Amygdala (tissue), 56 donors: ENCODE data around the gene UBAC2.
A peak's percentile ranks its signal among the peaks of the same experiment; 100 is the strongest.

ENCODE experiments used
- DNase-seq, 56 donors: peaks; one replicate each; lab custom pipeline; 2025; lab: John Stamatoyannopoulos, UW

UBAC2 gene

DNA sequence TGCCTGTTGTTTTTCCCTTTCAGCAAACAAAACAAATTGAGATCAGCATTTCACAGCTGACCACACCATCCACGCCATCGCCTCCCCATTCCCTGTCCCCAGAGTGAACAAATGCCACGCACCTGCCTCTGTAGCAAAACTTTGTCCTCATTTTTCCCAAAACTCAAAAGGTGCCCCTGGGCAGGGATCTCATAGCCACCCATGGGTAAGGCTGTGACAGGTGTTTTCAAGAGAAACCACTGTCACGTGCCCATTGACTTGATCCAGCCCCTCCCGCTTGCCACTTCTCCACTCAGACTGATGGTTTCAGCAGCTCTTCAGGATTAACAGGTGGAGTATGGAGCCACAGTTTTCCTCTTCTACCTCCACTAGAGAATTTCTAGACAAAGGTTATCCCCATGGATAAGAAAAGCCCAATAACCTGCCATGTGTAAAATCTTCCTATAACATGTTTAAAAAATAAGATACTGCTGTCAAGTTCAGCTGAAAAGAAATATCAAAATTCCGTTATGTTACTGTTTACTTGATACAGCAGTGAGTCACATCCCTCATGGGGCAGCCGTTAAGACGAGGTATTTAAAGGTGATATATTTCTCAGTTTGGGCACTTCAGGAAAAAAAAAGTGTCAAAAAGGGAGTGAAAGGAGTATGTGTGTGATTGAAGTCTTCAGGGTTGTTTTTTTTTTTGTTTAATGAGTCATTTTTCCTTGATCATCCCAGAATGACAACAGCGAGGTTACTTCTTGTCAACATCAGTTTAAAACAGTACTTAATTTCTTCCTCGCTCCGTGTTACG is 170.0 kb downstream of the UBAC2 start:
- DNase-seq: no peak

DNA sequence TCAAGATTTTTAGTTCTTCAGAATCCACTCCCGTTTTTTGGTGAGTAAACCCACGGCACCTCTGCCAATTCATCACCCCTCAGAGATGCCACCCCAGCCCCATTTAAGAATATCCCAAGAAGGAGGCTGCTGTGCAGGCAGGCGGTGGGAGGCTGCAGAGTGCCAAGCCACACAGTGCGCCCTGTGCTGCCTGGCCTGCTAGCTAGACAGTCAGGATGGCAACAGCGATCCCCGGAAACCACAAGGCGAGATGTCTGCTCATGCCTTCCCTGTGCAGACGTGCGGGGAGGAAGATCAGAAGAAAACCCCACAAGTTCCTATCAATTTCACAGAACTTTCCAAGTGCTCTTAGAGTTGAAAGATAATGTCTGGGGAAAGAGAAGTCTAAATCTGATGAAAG is 171.3 kb downstream of the UBAC2 start:
- DNase-seq: peak in 21 of 56 donors; percentile 9 to 59 (median 25)

DNA sequence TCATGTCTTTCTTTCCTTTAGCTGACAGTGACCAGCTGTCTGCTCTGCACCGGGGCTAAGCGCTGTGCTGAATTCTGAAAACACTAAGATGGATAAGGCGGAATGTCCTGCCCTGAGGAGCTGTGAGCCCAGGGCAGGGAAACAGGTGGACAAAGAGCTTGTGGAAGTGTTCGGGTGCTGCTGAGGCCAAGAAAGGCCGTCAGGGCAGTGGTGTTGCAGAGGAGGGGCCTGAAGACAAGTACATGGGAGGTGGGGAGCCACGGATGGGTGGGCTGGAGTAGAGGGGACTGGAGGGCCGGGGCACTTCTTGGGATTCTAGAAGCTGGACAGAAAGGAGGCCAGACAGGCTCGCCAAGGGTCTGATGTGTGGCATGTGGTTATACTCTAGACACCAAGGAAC is 172.8 kb downstream of the UBAC2 start:
- DNase-seq: no peak

DNA sequence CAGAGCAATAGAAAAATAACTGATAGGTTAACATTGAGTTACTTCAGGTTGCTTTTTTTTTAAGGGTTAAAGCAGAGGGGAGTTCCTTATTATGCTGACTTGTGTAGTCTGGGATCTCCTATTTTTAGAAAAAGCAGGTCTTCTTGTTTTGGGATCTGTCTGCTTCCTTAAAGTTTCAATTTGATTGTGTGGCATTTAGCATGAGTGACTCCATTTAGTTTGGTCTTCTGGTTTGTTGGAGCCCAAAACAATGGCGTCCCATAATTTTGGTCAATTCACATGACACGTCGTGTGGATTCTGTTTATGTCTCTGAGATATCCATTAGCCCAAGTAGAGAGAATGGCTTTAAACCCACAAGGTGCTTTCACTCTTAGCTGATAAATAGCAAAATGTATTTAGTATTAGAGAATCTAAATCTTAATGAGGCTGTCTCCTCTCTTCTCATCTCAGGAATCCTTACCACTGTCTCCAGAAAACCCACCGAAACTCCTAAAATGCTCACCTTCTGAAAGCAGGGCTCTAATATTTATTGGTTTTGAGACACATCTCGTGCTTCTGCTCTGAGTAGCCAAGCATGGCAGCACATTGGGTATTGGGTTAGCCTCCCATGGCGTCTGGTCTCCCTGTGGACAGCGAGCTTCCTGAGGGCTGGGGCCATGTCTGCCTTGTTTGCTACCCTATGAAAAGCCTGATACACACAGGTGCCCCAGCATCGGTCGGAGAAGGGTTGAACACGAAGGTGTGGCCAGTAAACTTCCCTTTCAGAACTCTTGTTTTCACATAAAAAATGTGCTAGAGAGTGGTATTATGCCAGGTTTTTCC is 173.7 kb downstream of the UBAC2 start:
- DNase-seq: no peak

DNA sequence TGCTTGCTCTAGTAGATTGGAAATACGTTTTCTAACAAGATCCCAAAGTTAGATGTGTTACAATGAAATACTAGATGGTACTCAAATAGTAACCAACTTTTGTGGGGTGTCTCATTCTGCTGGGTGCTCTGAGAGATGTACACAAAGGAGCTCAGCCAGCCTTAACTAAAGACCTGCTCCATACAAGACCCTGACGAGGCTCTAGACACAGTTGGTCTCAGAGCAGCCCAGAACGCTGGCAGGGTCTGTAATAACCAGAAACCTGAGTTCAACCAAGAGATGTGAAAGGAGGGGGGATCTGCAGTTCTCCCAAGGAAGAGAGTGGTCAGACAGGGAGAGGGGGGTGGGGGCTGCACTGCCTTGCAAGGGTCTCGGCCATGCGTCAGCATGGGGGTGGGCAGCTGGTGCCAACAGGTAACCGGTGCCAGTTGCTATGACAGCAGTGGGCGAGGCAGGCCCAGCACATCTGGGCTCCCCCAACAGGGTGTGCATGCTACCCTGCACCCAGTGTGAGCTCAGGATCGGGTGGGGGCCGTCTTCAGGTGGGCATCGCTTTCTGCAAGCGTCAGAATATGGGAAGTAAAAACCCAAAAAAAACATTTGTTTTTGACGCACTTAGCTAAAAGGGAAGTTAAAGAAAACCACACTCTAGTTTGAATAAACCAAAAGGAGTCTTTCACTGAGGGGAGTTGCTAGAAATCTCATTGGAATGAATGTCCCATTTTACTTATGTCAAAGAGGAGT is 174.5 kb downstream of the UBAC2 start:
- DNase-seq: no peak

DNA sequence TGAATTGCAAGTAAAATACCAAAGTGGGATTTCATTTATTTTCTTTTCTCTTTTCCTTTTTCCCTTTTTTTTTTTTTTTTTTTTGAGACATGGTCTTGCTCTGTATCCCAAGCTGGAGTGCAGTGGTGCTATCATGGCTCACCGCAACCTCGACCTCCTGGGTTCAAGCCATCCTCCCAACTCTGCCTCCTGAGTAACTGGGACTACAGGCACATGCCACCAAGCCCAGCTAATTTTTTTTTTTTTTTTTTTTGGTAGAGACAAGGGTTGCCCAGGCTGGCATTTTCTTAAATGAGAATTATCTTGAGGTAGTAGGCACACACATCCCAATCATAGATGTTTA is 175.1 kb downstream of the UBAC2 start:
- DNase-seq: no peak

DNA sequence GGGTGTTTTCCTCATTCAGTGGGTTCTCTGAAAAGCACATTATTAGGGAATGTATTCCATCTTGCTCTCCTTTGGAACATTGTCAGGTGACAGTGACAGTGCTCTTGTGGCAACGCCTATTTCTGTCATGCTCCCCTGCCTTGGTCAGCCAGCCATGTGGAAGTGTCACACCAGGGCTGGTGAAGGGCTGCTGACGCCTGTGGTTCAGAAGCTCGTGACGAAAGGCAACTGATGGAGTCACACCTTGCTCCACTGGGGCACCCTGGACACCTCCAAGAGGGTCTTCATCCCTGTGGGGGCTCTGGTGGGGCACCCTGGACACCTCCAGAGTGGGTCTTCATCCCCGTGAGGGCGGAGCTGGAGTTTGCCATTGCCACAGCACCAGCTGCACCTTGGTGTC is 175.5 kb downstream of the UBAC2 start:
- DNase-seq: peak in 1 of 56 donors; percentile 25

DNA sequence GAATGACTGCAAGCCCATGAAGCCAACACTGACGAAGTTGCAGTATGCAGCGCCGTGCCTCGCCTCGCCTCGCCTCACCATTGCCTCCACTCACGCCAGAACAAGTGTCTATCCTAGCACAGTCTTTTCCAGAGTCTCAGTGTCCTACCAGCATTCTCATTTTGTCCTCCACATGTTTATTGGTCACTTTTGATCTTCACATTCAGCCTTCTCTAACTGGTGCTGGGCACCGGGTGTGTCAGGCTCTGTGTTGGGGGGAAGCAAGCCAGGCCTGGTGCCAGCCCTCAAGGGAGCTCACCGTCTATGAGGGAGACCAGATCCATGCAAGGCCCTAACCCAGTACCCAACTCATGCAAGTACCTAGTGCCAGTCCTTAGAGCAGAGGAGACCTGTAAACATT is 176.3 kb downstream of the UBAC2 start:
- DNase-seq: no peak

DNA sequence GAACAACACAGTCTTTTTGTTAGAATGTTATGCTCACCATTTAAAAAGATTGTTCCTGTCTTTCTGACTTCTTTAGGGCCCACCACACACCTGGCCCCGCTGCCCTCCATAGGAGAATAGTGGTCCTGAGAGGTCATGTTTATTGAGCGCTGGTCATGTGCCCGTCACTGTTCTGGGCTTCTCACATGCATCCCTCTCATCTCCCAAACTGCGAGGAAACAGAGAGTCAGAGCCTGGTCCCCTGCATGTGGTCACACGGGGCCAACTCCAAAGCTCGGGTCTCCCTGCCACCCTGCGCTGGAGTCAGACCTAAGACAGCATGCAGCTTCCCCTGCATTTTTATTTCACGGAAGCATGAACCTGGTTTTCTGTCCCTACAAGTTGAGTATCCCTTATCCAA is 177.0 kb downstream of the UBAC2 start:
- DNase-seq: no peak

DNA sequence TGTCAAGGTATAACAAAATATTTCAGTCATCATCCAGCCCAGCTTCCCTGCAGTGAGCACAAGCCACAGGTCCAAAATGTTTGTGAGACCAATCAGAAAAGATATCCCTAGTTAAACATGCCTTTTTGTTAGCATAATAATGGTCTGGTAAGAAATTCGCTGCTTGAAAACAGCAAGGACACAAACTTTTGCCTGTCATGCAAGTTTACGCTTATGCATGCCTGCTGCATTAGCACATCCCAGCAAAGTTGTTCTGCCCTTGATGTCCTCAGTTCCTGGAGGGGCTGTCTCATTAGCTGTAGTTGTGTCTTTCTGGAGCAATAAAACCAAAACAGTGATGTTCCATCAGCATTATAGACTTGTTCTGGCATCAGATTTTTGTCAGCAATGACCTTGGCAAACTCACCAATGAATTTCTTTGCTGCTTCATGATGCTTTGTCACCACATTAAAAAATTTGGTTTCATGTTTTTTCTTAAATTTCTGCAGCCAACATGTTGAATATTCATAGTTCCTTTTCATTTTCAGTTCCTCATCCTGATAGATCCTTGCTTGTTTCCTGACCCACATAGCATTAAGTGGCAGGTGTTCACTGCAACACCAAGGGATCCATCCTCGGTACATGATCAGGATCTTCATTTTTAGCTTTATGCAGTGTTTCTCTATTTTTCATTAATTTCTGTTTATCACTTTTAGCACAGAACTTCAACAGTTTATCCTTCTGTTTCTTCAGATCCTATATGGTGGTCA is 178.5 kb downstream of the UBAC2 start:
- no peak for DNase-seq

DNA sequence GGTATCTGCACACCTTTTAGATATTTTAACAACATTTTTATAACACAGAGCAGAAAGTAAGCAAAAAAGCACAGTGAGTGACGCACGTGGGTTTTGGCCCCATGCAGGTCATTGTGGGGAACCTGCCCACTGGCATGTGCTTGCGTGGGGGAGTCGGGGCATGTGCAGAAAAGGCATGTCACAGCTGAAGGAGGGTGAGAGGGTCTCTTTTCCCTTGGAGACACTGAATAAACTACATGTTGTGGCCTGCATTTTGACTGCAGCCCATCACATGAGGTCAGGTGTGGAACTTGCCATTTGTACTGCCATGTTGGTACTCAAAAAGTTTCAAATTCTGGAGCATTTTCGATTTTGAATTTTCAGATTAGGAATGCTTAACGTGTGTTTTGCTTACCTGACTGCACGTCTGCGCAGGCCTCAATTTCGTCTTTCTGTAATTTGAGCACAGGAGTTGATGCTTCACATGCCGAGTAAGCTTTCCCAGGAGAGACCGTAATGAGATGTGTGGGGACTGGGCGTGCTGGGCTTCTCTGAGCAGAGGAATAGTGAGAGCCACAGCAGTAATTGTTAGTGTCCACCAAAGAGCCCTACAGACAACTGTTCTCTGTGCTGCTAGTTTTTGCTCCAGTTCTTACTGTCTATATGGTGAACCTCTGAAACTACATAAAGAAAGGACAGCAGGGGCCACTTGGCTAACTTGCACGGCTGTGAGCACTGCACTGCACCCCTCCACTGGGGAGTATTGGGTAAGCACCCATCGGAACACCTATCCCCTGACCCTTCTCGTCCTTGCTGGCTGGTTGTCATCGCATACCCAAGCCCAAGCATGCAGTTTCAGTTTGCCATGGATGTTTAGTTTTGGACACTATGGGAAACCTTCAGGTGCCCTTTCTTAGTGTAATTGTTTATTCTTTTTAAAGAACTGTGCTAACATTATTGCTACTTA is 179.5 kb downstream of the UBAC2 start:
- DNase-seq: no peak

DNA sequence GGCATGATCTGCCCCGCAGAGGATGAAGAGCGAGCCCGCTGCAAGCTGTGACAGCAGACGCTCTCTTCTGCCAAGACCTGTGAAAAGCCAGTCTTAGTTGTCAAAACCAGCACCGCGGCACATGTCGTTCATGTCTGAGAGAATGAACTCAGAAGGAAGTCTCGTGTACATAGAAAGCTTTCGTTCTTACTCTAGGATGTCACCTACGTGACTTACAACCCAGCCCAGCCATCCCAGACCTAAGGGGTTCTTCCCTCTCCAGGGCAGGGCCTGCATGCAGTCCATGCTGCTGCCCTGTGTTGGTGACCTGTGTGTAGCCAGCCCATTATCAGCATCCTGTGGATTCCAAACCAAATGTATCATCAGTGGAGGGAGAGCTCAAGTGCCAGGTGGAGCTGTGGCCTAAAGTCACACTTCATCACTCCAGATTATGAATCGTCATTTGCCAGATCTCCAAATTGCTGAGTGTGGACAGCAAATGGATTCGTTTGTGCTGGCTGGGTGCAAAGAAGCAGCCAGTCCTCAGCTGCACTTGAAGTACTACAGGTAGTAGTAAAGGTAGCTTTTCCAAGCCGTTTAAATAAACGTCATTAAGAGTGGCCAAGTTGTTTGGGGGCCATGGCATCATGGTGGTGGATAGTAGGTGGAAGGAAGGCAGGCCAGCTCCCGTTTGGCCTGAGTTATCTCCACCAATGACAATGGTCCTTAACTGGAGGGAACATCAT is 180.4 kb downstream of the UBAC2 start:
- DNase-seq: no peak

DNA sequence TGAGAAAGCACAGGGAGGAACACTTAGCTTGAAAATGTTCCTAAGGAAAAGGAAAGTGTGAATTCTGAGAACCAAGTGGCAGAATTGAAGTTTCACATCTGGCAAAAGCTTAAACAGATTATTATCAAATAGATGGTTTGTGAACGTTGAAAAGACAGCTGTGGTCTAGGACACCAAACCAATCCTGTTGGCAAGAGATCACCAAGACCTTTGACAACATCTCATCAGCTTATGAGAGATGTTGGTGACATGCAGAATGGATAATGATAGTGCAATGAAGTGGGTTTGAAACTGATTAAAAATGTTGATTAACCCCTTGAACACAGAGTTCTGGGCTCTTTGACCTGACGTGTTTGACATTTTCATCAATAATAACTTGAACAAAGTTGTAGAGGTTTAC is 181.1 kb downstream of the UBAC2 start:
- DNase-seq: no peak

DNA sequence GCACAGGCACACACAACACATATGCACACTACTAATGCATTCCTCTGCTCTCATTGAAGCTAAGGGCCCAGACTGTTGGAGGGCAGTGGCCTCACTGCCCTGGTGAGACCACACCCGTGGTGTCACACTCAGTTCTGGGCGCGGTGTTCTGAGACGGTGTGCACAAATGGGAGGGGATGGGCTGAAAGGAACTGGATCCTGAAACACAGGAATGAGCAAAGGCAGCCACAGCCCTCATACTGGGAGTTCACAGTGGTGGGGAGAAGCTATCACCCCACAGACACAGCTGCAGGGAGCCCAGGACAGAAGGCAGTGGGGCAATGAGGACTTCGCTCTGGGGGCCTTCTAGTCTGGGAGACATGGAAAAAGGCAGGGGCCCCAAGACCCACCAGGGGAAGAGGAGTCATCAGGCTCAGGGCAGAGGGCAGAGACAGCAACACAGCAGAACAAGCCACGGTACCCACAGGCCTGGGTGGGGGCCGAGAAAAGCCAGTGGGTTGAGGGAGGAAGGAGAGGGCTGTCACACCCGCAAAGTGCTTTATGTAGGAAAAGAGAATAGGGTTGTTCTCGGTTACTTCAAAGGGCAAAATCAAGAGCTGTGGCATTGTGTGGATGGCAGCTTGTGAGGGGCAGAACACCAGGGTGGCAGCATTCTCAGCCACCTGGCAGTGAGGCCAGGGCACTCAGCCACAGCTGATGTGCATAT is 181.9 kb downstream of the UBAC2 start:
- DNase-seq: no peak

DNA sequence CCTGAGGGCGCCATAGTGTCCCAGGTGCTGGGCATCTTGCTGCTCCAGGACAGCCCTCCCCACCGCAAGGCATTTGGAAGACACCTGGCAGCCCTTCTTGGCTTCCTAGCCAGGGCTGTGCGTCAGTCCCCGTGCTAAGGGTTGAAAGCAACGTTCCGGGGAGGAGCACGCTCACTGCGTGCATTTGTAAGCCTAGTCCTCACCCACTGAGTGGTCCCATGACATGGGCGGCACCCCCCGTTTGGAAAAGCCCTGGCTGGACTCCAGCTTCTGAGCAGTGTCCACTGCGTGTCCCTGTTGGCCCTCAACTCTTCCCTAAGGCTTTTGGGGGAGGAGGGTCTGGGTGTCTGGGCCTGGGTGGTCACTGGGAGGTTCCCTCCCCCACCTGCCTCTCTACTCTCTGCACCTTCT is 182.9 kb downstream of the UBAC2 start:
- peak in 1 of 56 donors; percentile 23 for DNase-seq

DNA sequence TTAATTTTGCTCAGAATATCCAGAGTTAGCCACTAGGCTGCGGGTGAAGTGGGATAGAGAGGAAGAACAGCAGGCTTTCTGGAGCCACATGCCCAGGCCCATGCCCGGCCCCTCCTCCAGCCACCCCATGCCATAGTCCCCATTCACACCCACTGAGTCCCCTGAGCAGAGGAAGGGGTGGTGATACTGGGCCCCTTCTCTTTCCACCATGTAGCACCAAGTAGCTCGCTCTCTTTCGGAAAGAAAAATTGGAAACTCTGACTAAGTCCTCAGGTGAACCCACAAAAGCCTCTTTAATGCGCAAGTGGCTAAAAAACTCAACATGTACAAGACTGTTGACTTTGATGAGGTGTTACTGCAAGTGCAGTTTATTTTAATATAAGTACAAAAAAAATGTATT is 183.3 kb downstream of the UBAC2 start:
- DNase-seq: no peak

DNA sequence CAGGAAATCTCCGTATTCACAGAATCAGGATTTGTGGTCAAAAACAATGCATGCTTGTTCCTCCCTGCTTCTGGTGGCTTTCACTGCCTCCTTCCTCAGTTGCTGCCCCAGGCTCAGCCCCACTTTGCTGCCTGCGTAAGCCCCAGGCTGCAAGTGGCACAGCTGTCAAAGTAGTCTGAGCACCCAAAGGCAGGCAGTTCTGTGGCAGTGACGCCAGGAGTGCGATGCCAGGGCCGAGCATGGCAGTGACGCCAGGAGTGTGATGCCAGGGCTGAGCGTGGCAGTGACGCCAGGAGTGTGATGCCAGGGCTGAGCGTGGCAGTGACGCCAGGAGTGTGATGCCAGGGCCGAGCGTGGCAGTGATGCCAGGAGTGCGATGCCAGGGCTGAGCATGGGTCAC is 183.8 kb downstream of the UBAC2 start:
- DNase-seq: peak in 14 of 56 donors; percentile 14 to 79 (median 38)

DNA sequence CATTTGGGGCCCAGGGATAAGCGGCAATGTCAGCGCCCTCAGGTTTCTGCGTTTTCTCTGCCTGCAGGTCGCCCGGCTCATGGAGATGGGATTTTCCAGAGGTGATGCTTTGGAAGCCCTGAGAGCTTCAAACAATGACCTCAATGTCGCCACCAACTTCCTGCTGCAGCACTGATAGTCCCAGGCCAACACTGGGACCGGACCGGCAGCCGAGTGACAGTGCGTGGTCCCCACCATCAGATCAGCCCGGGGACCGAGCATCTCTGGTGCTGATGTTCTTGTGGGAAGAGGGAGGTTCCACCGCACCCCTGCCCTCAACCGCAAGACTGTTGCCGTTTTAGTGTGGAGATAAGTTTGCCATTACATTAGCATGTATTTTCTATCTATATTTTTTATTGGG is 184.5 kb downstream of the UBAC2 start:
- no peak for DNase-seq
